ENCODE data around the gene TTC6.

Gene TTC6

DNA sequence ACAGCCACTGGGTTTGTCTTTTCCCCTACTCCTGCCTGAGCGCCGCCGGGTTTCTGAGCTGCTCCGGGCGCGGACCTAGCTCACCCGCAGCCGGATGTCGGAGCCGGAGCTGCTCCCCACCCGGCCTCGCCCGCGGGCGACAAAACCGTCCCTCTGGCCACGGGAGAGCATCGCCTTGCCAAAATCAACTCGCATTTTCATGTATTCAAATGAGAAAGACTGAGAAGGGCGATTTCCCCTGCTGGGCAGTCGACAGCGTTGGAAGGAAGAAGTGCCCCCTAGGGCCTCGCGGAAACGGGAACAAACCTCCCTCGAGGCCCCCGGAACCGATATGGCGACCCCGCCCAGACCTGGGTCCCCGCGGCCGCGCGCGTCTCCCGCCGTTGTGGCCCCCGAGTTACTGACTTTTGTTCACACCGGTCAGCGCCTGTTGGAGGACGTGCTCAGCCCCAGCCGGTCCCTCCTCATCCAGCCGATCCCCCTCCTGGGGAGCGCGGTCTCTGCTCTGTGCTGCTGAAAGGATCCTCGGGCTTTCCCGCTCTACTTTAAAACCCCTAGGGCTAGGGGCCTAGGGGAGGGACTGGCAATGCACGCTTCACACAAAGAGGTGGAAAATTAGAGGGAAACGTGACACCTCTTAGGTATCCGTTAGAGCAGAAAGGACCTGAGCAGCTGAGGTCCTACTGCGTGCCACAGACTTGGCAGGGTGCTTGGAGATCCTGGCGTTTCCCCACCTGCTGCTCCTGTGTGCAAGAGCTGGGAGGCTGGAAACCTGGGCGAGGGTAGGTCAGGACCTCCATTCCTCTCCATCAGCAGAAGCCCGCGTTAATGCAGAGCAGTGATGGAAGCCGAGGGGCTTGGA lies 4.3 kb downstream of the TTC6 start:
- Mint-ChIP-seq H3K27ac (no peak overlapping the region), H3K4me3 (peak overlapping the region; percentile 51), H3K9me3 (ENCODE audit: low read depth) (no peaks in the 10 kb centered on the region), H3K27me3 (peaks cover 53% of the 10 kb centered on the region), H3K36me3 (peaks cover 5% of the 10 kb centered on the region), H3K4me1 (ENCODE audit: low read depth) (peaks cover 31% of the 10 kb centered on the region)

DNA sequence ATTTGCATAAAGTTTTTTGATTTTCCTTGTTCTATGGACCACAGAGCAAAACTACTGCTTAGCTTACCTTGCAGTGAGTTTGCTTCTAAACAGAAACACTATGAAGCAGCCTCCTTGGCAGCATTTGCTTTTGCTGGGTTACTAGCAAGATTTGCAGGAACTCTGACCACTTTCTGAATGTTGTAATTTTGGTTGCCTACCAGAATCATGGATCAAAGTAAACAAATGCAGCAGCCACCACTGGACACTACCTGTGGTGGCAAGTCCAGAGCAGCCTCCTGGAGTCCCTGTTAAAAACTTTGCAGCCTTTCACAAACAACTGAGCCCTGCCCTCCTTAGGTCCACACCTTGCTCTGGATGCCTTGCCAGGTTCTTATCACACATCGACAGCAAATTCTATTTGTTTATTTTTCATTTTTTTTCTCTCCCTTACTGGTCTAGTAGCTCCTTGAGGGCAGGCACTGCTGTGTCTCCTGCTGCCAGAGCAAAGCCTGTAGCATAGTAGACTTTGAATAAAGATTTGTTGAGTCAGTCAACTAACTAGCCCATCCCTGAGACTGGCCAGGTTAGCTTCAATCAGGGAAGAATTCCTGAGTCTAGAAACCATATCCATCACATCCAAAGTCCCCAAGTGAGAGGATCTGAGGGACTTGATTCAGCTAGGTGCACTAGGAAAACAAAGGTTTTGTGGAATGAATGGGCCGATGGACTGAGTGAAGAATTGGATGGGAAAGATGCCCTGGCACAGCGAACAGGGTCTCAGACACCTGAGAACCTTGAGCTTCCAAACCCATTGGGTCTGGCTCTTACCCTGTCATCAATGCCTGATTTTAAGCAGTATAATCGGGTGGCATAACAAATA lies 5.7 kb downstream of the TTC6 start:
- peaks cover 58% of the 10 kb centered on the region for H3K27me3 Mint-ChIP-seq
- H3K4me3 Mint-ChIP-seq = no peak overlapping the region

DNA sequence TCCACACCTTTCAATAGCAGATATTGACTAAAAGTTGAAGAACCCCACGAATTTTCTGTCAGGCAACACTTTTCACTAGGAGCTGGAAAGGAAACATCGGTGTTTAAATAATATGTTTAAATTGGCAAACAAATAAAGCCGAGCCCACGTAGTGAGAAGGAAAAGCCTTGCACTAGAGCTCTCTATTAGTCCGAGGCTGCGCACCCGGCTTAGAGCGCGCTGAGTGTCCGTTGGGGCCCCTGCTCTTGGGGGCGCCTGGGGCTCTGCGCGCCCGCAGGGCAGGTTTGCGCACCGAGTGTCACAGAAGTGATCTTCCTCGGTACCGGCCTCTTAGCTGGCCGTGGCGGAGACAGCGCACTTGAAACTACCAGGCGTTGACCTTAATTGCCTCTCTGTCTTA lies 6.4 kb downstream of the TTC6 start:
- H3K27me3 Mint-ChIP-seq = peaks cover 57% of the 10 kb centered on the region
- peaks cover 18% of the 10 kb centered on the region for H3K4me1 Mint-ChIP-seq (ENCODE audit: low read depth)
- H3K4me3 Mint-ChIP-seq = no peak overlapping the region
- no peak overlapping the region for H3K27ac Mint-ChIP-seq
- H3K36me3 Mint-ChIP-seq = peaks cover 5% of the 10 kb centered on the region
- no peaks in the 10 kb centered on the region for H3K9me3 Mint-ChIP-seq (ENCODE audit: low read depth)

More for the DNA sequence above, 5.7 kb downstream of the TTC6 start:
- H3K36me3 Mint-ChIP-seq = peaks cover 5% of the 10 kb centered on the region
- H3K4me1 Mint-ChIP-seq (ENCODE audit: low read depth) = peaks cover 25% of the 10 kb centered on the region
- no peak overlapping the region for H3K27ac Mint-ChIP-seq
- no peaks in the 10 kb centered on the region for H3K9me3 Mint-ChIP-seq (ENCODE audit: low read depth)

DNA sequence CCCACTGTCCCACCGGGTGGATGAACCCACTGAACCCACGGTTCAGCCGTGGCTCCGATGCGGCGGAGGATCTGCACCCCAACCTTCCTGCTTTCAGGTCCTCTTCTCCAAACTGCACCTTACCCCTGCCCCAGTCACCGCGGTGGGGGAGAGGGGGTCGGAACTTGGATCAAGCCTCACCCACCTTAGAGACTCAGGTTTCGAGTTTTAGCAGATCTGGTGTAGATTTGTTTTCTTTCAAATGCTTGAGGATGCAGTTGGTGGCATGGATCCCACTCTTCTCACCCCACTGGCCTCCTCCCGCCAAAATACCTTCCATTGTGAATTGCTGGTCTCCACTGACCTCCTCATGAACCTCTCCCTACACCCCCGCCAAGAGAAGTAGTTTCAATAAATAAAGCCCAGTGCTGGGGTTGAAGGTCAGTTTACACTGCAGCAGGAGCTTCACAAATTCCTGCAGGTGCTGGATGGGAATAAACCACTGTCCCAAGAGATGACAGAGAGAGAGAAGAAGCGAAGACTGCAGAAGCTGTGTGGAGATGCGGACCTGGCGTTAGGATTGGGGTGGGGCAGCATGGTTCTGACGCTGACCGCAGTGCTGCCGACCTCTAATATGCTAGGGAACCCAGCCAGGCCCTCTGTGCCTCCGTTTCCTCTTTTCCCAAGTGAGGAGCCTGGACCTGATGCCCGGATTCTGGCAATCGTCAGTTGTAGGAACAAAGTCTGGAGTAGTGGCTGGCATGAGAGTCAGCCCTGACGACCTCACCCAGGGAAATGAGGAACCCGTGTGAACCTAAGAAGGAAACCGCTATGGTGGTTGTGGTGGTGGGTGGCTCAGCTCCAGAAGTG lies 7.4 kb downstream of the TTC6 start:
- no peak overlapping the region for H3K27ac Mint-ChIP-seq
- peaks cover 51% of the 10 kb centered on the region for H3K27me3 Mint-ChIP-seq
- H3K9me3 Mint-ChIP-seq (ENCODE audit: low read depth) = no peaks in the 10 kb centered on the region
- peaks cover 2% of the 10 kb centered on the region for H3K36me3 Mint-ChIP-seq
- peaks cover 15% of the 10 kb centered on the region for H3K4me1 Mint-ChIP-seq (ENCODE audit: low read depth)
- no peak overlapping the region for H3K4me3 Mint-ChIP-seq

DNA sequence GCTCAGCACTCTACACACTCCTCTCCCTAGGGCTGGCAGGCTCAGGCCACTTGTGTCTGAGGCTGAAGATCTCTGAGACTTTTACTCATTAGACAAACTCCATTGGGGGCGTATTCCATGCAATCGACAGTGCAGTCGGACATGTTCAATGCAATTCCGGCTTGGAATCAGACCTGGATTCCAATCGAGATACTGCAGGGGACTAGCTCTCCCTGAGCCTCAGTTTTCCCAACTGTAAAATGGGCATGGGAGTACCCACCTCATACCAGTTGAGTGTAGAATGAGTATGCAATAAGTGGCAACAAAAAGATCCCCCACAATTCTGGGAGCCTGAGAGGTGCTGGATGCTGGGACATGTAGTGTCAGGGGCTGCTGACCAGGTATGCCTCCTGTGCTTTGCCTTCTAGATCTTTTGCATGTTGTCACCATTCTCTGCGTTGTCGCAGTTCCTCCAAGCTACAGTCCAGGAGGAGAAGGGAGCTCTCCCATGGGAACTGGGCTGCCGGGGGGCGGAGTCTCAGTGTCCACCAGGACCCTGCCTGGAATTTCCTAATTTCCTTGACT lies 8.3 kb downstream of the TTC6 start:
- Mint-ChIP-seq H3K36me3 (peaks cover 2% of the 10 kb centered on the region), H3K9me3 (ENCODE audit: low read depth) (no peaks in the 10 kb centered on the region), H3K4me3 (no peak overlapping the region), H3K27me3 (peaks cover 46% of the 10 kb centered on the region), H3K27ac (no peak overlapping the region), H3K4me1 (ENCODE audit: low read depth) (peaks cover 14% of the 10 kb centered on the region)

DNA sequence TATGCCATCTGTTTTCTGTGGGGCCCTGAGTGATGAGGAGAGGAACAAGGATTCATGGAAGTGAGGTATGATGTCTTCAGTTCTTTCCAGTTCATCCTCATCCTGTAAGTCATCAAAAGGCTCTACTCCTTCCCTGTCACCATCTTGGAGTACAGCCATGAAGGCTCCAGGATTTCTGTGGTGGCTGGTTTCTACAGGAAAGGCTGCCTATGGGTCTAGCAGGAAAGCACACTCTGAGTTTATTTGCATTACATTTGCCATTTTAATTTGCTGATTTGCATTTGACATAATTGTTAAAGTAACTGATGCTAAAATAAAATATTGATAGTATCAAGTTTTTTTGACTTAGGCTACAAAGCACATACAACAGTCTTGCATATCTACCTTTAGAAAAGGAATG lies 11.2 kb downstream of the TTC6 start:
- H3K27me3 Mint-ChIP-seq = peaks cover 46% of the 10 kb centered on the region

DNA sequence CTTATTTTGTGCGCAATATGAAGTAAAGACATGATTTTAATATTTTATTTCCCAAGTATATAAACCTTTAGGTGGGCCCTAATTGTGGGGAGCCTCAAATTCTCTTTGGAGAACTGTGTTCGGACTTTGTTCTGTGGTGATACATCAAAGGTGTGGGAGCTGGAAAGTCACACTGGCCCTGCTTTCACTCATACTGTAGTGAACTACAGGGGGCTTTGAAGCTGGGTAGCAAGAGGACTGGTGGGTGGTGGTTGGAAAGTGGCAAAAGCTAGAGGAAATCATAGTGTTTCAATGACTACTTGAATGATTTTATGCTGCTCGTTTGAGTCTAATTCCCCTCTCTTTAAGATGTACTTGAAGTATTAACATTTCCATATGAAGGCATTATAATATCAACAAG lies 13.2 kb downstream of the TTC6 start:
- H3K9me3 Mint-ChIP-seq (ENCODE audit: low read depth) = peaks cover 3% of the 10 kb centered on the region
- H3K36me3 Mint-ChIP-seq = peaks cover 2% of the 10 kb centered on the region
- no peaks in the 10 kb centered on the region for H3K4me1 Mint-ChIP-seq (ENCODE audit: low read depth)
- no peak overlapping the region for H3K27ac Mint-ChIP-seq
- no peak overlapping the region for H3K4me3 Mint-ChIP-seq
- H3K27me3 Mint-ChIP-seq = peaks cover 41% of the 10 kb centered on the region

More for the DNA sequence above, 11.2 kb downstream of the TTC6 start:
- Mint-ChIP-seq H3K4me1 (ENCODE audit: low read depth) (no peaks in the 10 kb centered on the region), H3K36me3 (no peaks in the 10 kb centered on the region), H3K9me3 (ENCODE audit: low read depth) (no peaks in the 10 kb centered on the region), H3K27ac (no peak overlapping the region), H3K4me3 (no peak overlapping the region)

DNA sequence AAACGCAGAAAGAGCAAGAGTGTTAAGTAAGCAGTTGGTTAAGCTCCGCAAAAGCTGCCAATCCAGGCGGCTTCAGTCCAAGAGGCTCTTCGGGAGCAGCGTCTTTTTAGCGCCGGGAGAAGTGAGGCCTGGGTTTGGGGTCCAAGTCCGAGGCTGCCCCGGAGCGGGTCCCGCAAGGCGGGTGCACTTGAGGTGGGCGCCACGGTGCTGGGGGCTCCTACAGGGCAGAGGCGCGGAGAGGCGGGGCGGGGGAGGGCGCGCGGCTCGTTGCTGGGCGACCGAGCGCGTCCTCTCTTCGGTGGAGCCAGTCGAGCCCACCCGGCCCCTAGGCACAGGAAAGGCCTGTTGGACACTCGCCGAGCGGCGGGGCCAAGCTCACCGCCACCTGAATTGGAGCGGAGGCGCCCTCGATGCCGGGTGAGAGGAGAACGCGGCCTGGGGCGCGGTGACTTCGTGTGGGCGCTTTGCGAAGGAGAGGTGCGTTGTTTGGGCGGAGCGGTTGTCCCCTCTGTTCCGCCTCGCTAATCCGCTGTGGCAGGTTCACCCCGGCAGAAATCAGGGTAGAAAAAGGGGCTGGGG lies 15.6 kb downstream of the TTC6 start:
- H3K27ac Mint-ChIP-seq = no peak overlapping the region
- H3K9me3 Mint-ChIP-seq (ENCODE audit: low read depth) = peaks cover 14% of the 10 kb centered on the region
- H3K4me3 Mint-ChIP-seq = no peak overlapping the region
- H3K36me3 Mint-ChIP-seq = peaks cover 4% of the 10 kb centered on the region
- H3K27me3 Mint-ChIP-seq = peaks cover 29% of the 10 kb centered on the region
- H3K4me1 Mint-ChIP-seq (ENCODE audit: low read depth) = no peaks in the 10 kb centered on the region

DNA sequence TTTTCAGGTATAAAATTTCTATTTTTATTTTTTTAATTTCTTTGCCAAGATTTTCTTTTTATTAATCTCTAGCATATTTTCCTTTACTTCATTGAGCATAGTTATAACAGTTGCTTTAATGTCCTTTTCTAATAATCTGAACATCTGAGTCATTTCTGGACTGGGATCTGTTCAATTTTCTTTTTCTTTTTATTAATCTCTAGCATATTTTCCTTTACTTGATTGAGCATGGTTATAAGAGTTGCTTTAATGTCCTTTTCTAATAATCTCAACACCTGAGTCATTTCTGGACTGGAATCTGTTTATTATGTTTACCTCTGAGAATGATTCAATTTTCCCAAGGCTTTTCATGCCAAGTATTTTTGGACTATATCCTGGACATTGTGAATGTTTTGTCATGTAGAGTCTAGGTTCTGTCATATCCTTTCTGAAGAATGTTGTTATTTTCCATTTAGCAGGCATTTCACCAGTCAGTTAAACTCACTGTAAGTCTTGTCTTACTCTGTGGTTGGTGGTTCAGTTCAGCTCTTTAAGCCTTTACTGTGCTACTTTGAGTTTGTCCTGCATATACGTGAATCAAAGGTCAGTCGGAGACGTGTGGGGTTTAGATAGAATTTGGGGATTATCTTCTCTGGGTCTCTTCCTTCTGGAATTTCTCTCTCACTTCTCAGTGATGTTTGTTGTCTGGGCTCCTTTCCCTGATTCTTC lies 20.3 kb downstream of the TTC6 start:
- Mint-ChIP-seq H3K27ac (no peak overlapping the region), H3K4me1 (ENCODE audit: low read depth) (no peaks in the 10 kb centered on the region), H3K4me3 (no peak overlapping the region), H3K36me3 (peaks cover 7% of the 10 kb centered on the region), H3K9me3 (ENCODE audit: low read depth) (peaks cover 22% of the 10 kb centered on the region), H3K27me3 (peaks cover 14% of the 10 kb centered on the region)

DNA sequence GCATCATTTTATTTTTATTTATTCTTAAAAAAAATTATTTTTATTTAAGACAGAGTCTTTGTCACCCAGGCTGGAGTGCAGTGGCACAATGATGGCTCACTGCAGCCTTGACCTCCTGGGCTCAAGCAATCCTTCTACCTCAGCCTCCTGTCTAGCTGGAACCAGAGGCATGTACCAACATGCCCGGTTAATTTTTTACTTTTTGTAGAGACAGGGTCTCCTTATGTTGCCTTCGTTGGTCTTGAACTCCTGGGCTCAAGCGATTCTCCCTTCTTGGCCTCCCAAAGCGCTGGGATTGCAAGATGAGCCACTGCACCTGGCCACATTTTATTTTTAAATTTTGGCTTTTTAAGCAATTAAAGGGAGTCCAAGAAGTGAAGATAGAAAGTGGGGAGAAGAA lies 21.4 kb downstream of the TTC6 start:
- peaks cover 22% of the 10 kb centered on the region for H3K9me3 Mint-ChIP-seq (ENCODE audit: low read depth)
- peaks cover 15% of the 10 kb centered on the region for H3K27me3 Mint-ChIP-seq
- H3K4me1 Mint-ChIP-seq (ENCODE audit: low read depth) = no peaks in the 10 kb centered on the region
- H3K4me3 Mint-ChIP-seq = no peak overlapping the region
- H3K27ac Mint-ChIP-seq = no peak overlapping the region
- H3K36me3 Mint-ChIP-seq = peaks cover 7% of the 10 kb centered on the region

DNA sequence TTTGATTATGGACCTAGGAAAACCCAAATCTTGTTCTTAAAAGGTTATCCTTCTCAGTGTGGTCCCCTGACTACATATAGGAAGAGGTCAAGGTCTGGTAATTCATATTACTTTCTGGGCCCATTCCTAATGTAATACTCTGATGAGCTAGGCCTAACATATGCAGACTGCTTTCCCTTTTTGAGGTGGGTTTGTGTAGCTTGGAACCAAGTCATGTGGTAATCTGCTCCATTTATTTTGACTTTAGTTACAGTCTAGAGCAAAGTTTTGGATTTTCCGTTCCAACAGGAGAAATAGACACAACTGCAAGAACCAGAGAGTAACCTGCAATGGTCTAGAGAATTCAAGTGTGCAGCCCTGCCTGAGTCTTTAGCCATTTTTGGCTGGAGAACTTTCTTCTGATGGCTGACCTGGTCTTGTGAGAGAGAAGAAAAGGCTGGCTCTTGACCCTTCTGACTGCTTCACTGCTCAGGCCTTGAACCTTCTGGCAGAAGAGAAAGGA lies 22.5 kb downstream of the TTC6 start:
- Mint-ChIP-seq H3K4me1 (ENCODE audit: low read depth) (no peaks in the 10 kb centered on the region), H3K36me3 (peaks cover 7% of the 10 kb centered on the region), H3K27me3 (peaks cover 14% of the 10 kb centered on the region), H3K4me3 (no peak overlapping the region), H3K9me3 (ENCODE audit: low read depth) (peaks cover 22% of the 10 kb centered on the region), H3K27ac (no peak overlapping the region)

DNA sequence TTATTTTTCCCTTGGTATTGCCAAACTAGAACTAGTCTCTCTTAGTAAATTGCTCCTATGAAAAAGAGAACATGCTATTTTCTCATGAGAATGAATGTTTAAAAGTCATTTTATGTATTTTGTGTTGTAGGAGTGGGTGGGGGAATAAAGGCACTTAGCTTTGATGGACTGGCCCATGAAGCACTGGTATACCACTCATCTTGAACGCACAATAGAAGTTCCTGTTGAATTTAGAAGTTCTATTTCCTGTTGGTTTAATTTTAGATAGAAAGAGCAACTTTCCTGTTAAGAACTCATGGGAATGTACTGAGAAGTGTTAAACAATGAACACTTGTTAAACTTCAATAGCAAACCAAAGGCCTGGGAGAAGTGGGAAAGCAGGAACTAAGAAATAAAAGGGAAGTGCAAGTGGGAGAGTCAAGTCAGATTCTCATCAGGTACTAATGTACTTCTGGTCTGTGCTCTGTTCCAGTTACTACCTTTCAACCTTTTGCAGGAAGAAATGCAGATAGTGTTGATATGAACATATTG lies 23.1 kb downstream of the TTC6 start:
- Mint-ChIP-seq H3K27me3 (peaks cover 16% of the 10 kb centered on the region), H3K36me3 (peaks cover 6% of the 10 kb centered on the region), H3K9me3 (ENCODE audit: low read depth) (peaks cover 20% of the 10 kb centered on the region), H3K27ac (no peak overlapping the region), H3K4me3 (no peak overlapping the region), H3K4me1 (ENCODE audit: low read depth) (no peaks in the 10 kb centered on the region)

DNA sequence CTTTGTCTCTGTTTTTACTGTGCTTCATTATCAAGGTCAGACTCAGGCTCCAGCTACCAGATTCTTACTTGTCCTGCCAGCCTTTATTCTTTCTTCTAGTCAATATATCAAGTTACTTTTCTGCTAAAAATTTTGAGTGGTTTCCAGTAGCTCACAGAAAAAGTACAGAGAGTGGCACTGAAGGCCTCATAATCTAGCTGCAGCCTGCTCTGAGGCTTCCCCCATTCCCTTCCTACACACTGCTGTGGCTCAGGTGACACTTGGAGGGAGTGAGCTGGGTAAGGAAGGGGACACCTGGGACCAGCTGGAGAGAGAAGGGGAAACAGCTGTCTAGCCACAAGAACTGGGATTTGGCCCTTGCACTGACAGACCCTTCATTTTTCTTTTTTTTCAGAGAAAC lies 25.4 kb downstream of the TTC6 start:
- peaks cover 4% of the 10 kb centered on the region for H3K36me3 Mint-ChIP-seq
- H3K9me3 Mint-ChIP-seq (ENCODE audit: low read depth) = peaks cover 9% of the 10 kb centered on the region
- peaks cover 22% of the 10 kb centered on the region for H3K27me3 Mint-ChIP-seq
- no peak overlapping the region for H3K4me3 Mint-ChIP-seq
- H3K27ac Mint-ChIP-seq = no peak overlapping the region
- H3K4me1 Mint-ChIP-seq (ENCODE audit: low read depth) = no peaks in the 10 kb centered on the region
